HG02970 (cell line): ENCODE measurements around the gene SPOPL.

Source experiments
- ATAC-seq: cut with Tn5 transposase; IDR thresholded peaks from one replicate; pipeline ENCODE4 v1.9.1; 2021; ENCODE audit warnings: mild to moderate bottlenecking, moderate library complexity, moderate number of reproducible peaks; ENCODE audit not compliant: unreplicated experiment, low FRiP score

SPOPL gene

DNA sequence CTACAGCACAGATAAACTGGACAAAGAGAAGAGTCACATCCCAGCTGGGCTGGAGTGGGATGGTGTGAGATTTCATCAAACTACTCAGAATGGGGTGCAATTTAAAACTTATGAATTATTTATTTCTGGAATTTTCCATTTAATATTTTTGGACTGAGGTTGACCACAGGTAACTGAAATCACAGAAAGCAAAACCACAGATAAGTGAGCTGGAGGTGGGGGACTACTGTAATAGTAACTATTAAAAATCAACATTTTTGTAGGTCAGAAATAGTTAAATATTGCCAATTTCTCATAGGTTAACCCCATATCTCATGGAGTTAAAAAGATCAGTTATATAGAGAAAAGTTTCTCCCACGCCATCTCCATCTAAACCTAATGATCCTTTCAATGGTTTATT lies 88.1 kb downstream of the SPOPL start:
- no peak for ATAC-seq

DNA sequence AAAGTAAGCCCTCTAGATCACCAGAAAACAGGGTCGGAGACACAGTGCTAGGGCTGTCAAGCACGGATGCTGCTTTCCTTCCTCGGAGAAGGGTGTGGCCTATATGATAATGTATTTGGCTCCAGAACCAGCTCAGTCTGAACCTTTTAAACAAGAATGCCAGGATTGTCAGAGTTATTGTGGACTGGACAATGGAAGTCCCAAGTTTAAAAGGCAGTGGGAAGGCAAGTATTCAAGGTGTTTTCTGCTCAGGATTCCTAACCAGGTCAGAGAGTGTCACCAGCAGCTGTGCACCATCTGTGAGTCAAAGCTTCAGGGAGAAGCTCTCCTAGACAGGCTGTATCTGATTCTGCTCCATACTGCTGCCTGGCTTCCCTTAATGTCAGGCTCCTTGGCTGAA lies 94.8 kb downstream of the SPOPL start:
- ATAC-seq = no peak

DNA sequence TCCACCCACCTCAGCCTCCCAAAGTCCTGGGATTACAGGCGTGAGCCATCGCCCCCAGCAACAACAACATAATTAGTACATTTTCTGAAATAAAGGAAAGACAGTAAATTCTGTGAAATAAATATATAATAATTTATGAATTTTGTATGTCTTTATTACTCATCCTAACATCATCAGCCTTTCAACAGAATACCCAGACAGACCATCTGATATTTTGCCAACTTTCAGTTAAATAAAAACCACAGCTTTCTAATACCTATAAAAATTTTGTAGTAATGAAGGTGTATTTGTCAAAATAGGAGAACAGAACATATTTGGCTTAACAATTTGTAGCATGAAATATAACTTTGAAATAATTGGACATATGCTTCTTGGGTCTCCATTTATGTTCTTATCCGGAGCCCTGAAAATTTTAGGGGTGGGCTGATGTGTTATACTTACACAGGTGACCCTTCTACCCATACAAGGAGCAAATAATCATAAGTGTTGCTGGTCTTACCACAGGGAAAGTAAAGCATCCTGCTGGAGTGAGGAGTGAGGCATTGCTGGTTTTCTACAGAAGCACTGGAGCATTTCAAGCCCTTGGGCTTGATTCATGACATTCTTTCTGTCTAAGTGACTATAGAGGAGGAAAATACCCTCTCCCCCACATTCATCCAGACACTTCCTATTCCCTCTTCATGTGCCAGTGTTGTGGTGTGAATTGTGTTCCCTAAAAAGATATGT lies 99.3 kb downstream of the SPOPL start:
- ATAC-seq = no peak

DNA sequence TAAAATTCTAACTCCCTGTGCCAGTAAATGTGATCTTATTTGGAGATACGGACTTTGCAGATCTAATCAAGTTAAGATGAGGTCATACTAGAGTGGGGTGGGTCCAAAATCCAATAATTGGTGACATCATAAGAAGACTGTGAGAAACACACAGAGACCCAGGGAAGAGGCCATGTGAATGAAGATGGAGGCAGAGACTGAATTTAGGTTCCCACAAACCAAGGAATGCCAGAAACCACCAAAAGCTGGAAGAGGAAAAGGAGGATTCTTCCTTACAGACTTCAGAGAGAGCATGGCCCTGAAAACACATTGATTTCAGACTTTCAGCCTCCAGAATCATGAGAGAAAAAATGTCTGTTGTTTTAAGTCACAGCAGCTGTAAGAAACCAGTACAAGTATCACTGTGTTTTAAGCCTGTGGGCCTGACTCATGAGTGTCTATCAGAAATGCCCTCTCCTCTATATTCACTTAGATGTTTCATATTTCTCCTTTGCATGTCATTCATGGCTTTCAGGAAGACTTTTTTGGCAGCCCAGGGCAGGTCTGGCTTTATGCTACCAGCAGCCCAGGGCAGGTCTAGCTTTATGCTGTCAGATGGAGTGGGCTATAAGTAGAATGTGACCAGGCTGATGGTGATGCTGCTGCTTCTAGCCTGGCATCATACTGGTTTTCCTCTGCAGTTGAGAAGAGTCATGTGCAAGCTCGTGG lies 100.0 kb downstream of the SPOPL start:
- no peak for ATAC-seq

DNA sequence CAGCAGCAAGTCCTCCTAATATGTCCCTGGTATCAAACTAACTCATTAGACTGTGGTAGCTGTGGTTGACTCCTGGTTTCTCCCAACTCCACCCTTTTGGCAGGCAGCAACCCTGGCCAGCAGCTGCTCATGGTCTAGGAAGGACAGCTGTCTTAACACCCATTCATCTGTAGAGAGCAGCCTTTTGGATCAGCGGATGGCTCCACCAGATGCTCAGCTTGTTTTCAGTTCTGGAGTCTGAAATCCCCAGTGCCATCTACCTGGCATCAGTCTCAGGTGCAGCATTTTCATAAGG lies 100.5 kb downstream of the SPOPL start:
- no peak for ATAC-seq

DNA sequence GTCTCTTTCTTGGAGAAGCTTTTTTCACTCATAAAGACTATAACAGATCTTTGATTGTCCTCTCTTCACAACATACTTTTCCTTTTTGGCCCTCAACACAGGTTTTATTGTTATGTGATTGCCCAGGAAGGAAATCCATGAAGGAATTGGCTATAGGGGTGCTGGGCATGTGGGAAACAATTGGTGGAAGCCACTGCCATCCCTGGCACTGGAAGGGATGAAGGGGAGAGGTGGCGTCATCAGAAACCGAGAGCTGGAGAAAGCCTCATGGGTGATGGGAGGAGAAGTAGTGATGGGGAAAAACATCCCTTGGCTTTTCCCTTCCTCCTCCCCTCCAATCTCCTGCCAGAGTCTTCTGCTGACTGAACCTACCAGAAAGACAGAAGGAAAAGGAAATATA lies 106.2 kb downstream of the SPOPL start:
- no peak for ATAC-seq

DNA sequence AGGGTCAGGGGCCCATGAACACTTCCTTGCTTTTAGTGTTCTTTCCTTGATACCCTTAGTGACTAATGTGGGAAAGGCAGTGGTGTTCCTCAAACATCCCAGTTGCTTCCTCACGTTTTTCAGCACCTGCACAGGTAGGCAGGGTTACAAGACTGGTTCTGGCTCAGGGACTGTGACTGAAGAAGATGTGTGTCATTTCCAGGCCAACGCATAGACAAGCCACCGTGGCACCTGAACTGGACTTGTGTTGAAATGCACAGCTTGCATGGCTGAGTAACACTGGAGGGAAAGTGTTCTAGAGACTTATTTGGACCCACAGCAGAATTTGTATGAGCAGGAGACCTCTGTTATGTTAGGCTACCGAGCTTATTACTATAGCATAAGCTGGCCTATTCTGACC lies 107.9 kb downstream of the SPOPL start:
- no peak for ATAC-seq

DNA sequence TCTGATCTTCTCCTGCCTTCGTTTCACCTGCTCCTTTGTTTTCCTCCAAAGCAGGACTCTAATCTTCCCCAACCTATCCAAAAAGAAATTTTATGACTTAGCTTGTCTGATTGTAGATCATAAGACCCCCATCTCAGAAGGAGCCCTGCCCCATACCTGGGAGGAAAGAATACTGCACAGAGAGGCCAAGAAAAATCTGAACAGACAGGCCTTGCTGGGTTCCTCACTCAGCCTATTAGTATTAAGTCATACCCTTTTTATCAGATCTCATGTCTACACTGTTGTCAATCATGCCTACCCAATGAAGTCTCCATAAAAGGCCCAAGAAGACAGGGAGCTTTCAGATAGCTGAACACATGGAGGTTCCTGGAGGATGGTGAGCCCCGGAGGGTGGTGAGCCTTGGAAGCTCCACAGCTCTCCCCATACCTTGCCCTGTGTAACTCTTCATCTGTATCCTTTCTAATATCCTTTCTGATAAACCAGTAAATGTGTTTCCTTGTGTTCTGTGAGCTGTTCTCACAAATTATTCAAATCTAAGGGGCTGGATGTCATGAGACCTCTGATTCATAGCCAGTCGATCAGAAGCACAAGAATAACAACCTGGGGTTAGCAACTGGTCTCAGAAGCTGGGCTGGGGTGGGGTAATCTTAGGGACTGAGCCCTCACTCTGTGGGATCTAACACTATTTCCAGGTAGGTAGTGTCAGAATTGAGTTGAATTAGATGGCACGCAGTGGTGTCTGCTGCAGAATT lies 108.8 kb downstream of the SPOPL start:
- ATAC-seq = no peak

DNA sequence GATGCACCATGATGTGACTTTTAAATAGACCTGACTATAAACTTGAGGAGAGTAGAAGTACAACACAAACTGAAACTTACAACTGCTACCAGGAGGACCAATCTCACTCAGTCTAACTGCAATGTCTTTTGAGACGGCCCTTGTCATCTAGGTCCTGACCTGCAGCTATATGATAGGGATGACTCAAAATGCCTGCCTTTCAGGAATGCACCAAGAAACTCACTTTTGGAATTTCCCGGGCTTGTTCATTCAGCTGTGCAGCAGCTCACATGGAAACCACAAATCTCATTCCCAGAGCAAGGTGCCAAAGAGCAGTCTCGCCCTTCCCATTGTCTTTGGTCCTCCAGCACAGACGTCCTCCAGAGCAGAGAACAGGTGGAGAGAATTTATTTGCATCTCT lies 113.7 kb downstream of the SPOPL start:
- ATAC-seq = no peak

DNA sequence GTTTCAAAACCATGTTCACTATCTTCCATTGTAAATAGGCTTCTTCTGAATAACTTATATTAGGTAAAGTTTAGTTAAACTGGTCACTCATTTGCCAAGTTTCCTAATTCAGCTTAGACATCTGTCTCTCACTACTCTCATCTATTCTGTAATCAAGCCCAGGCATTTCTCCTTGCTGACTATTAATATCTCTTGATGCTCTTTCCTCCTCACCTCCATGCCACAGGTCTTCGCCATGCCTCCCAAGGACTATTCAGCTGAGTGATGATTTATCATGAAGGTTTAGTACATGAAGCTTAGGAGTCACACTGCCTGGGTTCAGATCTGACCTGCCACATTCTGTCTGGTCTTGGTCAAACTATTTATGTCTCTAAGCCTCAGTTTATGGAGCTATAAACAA lies 115.5 kb downstream of the SPOPL start:
- ATAC-seq = no peak

DNA sequence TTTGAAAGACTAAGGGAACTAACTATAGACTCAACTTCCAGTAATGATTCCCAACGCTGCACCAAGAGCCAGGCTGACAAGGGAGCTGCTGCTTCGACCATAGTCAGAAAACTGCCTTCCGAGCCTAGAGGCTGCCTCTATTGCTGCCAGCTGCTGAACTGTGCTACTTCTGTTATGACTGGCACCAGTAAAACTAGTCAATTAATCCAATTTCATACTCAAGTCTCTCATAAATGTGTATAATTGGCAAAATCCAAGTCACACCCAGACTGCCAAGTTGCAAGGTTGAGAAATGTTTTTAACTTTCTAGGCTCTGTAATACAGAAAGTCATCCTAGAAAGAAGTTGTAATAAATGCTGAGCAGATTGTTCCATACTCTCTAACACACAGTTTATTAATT lies 117.4 kb downstream of the SPOPL start:
- no peak for ATAC-seq

DNA sequence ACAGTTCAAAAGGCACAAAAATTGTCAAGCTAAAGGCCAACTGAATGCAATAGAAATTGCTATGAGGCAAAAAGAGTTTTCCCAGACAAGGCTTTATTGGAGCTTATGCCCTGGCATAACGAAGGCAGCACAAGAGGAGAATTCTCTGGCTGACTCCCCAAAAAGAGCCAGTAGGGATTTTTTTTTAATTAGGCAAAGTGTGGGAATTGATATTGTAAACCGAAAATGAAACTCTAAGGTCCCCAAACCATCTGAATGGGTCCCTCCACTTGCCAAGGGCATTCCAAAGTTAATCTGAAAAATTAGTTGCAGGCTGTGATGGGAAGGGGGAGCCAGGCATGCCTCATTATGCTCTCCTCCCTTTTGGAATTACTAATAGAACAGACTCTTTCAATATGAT lies 118.9 kb downstream of the SPOPL start:
- ATAC-seq = no peak

DNA sequence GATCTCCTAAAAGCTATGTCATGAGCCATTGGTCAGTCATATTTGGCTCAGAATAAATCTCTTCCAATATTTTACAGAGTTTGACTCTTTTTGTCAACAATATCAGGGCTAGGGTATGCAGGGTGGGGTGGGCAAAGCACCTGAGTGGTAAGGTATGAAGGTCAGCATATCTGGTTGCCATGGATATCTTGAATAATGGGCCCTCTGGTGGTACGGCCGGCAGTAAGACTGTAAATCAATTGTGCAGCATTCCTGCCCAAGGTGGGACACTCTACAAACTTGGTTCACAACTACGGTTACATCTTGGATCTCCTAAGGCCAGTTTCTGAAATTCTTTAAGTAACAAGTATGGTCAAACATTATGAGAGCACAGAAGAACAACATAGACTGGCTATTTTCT lies 119.6 kb downstream of the SPOPL start:
- no peak for ATAC-seq

DNA sequence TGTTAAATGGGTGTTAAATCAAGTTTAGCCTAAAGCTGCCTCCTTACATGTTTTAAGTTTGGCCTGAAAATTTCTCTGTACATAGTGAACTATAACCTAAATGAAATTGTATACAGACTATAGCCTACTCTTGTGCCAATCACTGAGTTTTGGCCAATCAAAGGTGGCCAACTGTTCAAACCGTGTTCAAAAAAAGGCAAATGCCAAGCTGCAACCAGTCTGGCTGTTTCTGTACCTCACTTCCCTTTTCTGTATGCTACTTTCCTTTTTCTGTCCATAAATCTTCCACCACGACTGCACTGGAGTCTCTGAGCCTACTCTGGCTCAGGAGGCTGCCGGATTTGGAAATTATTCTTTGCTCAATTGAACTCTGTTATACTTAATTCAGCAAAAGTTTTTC lies 121.0 kb downstream of the SPOPL start:
- no peak for ATAC-seq
